Suprapubic skin (tissue), 4 donors: ENCODE data around the gene PCBP3.

ENCODE experiments used
- CTCF ChIP-seq, 2 donors: fragments of 200-600 bp in 1 of 2; fragments of 450-650 bp in 1 of 2; sonication (generic) in 1 of 2; IDR thresholded peaks; one replicate each; pipeline ENCODE4 v1.5.1; 2016 to 2019; ENCODE audit warnings: antibody characterized with exemption in 2 of 2, mild to moderate bottlenecking in 1 of 2, moderate library complexity in 1 of 2
- POLR2A ChIP-seq, 2 donors: fragments of 450-650 bp; IDR thresholded peaks; one replicate each; pipeline ENCODE4 v1.6.1; 2017; ENCODE audit warnings: antibody characterized with exemption in 2 of 2, mild to moderate bottlenecking in 2 of 2, moderate library complexity in 2 of 2
- POLR2AphosphoS5 ChIP-seq, 3 donors: sonication (generic); formaldehyde crosslinking; IDR thresholded peaks; one replicate each; pipeline ENCODE4 v1.6.1; 2017; ENCODE audit warnings: antibody characterized with exemption in 3 of 3

- TF ChIP-seq CTCF (IDR thresholded peaks at IDR 0.05) (no peak), POLR2A (IDR thresholded peaks at IDR 0.05) (no peak), POLR2AphosphoS5 (IDR thresholded peaks at IDR 0.05) (no peak)
Measured at GRCh38 chr21:45618846-45619485, 24.6 kb upstream of the PCBP3 start.
